ENCODE measurements around the gene ERGIC2. TPM values are rescaled to one million over a fixed set of nuclear protein-coding genes. Genes with fewer than 3 reads are reported as not detected.
"Not testable (repeated sequence)": the region's sequence is repeated elsewhere in the genome, so short reads cannot be mapped to it uniquely, and the experiment has no call there.

The ERGIC2 gene, protein sequence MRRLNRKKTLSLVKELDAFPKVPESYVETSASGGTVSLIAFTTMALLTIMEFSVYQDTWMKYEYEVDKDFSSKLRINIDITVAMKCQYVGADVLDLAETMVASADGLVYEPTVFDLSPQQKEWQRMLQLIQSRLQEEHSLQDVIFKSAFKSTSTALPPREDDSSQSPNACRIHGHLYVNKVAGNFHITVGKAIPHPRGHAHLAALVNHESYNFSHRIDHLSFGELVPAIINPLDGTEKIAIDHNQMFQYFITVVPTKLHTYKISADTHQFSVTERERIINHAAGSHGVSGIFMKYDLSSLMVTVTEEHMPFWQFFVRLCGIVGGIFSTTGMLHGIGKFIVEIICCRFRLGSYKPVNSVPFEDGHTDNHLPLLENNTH
- total RNA-seq (2014; rRNA removed; shearing (Covaris generic); ENCODE audit: low replicate concordance), result 140 and 257 TPM in 2 replicates

DNA sequence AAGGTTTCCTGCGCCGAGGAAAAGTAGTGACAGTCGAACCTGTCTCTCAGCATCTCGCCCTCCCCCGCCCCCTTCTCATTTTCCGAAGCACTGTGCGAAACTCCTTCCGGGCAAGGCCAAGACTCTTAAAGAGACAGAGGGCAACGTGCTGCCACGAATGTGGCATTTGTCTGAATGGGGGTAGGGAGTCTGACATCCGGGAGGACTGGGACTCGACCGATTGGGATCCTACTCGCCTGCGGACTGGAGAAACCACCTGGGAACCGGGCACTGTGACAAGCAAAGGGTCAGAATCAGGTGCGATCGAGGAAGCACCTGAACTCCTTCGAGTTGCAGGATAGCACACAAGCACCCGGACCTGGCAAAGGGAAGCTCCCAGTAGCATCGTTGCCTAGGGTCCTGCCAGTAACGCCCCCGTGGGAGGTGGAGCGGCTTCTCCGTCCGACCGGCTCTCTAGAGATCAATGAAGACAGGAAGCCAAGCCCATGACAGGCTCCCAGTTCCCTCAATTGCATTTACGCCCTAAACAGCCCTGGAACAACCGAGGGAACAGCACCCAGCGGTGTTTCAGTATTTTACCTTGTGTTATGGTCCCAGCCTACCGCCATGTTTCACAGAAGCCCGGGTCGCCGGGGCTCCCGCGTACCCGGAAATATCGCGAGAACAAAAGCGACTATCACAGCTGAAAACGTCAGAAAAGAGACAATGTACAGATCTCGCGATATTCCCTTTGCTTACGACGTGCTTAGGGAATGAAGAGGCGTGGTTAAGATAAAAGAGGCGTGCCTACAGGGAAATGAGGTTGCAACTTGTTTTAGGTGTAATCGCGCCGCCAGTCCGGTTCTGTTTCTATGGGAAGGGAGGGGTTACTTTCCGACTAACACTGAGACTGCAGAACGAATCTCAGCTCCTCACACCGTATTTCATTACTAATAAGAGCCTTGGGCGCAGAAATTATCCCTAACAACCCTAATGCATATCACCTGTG, at the start of gene ERGIC2:
ERGIC2 (minus strand) TSS at position 637 of the 988 bp plus-strand sequence. CDS start 9,539 bp downstream, outside the sequence.
- Histone ChIP-seq H3K36me3 (peaks cover 30% of the 10 kb centered on the region), H3K4me3 (peak within 1 kb of the TSS; percentile 98), H3K27me3 (no peaks in the 10 kb centered on the region), H3K9me3 (peaks cover 10% of the 10 kb centered on the region)
- DNase-seq, result peak; percentile 93

DNA sequence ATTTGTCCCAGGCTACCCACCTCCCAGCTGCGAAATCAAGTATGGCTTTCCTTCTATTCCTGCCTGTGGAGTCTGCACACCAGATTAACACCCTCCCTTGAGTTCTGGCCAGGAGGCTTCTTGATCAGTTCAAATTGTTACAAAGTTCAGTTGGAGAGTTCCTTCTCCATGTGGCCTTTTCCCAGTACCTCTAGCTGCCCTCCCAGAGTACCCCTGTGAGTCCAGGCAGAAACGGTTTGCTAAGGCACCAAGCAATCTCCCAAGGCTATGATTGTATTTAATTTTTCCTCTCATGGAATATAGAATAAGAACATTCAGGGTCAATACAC, 49.7 kb upstream of the ERGIC2 start:
- H3K36me3 ChIP-seq, result no peaks in the 10 kb centered on the region
- no peaks in the 10 kb centered on the region for H3K27me3 ChIP-seq
- no peaks in the 10 kb centered on the region for H3K9me3 ChIP-seq
- no peak overlapping the region for H3K4me3 ChIP-seq
- no peak for DNase-seq

DNA sequence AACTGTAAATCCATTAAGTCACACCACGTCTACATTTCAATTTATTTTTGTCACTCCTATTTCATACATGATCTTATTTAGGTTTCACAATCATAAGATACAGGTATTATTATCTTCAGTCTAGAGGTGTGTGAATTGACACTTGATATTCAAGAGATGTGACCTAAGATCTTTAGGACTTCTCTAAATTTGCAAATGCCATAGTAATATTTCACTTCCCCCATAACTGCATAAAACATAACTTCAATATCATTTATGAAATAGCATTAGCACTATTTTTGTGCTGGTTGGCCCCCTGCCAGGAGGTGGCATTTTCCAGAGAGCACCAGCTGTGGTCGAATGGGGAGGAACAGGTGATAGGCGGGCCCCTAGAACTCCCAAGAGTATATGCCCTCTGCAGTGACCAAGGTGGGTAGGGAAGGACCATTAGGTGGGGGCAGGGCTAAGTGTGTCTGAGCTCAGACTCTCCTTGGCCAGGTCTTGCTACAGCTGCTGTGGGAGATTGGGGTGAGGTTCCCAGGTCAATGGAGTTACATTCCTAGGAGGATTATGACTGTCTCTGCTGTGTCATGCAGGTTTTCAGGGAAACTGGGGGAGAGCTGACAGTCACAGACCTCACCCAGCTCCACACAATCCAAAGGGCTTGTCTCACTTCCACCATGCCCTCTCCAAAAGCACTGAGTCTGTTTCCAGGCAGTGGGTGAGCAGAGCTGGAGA, 49.2 kb upstream of the ERGIC2 start:
- no peak for DNase-seq
- Histone ChIP-seq H3K27me3 (no peaks in the 10 kb centered on the region), H3K4me3 (no peak overlapping the region), H3K36me3 (no peaks in the 10 kb centered on the region), H3K9me3 (no peaks in the 10 kb centered on the region)

DNA sequence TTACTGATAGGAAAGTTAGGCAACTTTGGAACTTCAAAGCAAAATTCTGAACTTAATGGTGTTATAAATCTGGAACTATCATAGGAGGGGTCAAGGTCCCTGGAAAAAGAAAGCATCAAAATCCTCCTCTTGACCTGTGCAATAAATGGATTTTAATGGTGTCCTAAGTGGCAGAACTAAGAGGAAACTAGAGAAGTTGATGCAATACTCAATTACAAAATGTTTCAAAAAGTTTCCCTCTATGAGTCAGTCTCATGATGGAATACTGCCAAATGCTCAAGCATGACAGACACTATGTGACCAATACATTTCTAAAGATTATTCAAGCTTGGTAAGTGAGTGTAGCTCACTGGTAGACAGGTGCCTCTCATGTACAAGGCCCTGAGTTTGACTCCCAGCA, 47.7 kb upstream of the ERGIC2 start:
- Histone ChIP-seq H3K4me3 (no peak overlapping the region), H3K27me3 (no peaks in the 10 kb centered on the region), H3K9me3 (no peaks in the 10 kb centered on the region), H3K36me3 (no peaks in the 10 kb centered on the region)
- DNase-seq, result no peak

DNA sequence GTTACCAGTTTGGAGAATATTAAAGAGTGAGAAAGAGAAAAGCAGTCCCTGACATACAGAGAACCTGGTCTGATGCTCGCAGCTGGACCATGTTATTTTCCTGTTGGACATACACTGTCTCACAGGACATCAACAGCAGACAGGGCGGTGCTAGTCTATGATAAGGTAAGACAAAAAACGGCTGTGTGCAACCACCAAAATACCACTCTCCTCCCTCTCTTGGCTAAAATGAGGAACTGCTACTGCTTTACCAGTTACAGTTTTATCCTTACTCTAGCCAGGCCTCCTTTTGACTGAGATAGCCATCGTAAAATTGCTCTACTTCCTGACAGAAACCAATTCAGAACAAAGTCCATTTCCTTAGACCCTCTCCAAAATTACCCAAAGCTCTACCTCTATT, 47.0 kb upstream of the ERGIC2 start:
- no peak for DNase-seq
- Histone ChIP-seq H3K36me3 (no peaks in the 10 kb centered on the region), H3K4me3 (no peak overlapping the region), H3K9me3 (no peaks in the 10 kb centered on the region; the same call in 1 of the 2 replicates), H3K27me3 (no peaks in the 10 kb centered on the region)

DNA sequence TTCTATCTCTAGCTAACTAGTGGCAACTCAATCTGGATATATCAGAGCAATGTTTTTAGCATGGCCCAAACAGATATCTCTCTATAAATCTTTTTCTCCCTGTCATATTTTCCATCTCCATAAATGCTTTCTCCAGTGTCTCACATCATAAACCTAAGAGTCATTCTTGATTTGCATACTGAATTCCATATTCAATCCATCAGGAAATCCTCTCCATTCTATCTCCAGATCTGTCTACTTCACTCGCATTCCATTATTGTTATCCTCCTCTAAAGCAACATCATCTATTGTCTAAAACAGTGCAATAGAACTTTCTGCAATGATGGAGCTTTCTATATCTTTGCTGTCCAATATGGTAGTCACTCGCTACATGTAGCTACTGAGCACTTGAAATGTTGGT, 45.5 kb upstream of the ERGIC2 start:
- Histone ChIP-seq H3K4me3 (no peak overlapping the region), H3K36me3 (no peaks in the 10 kb centered on the region), H3K9me3 (no peaks in the 10 kb centered on the region; the same call in 1 of the 2 replicates), H3K27me3 (no peaks in the 10 kb centered on the region)
- DNase-seq, result no peak

DNA sequence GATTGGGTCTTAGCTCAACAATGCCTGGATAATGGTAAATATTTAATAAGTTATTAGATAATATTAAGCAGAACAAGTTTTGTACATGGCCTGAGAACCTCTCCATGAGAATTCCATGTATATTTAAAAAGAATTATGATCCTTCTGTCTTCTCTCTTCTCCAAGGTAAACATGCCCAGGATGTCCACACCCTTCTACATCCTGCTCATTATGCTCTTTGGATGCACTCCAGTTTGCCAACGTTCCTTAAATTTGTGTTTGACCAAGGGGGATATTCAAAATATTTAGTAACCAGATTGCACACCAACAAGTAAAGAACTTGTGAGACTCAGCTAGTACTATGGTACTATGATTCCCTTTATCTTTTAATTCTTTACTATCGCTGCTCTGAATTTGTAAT, 44.8 kb upstream of the ERGIC2 start:
- no peak for DNase-seq
- Histone ChIP-seq H3K36me3 (no peaks in the 10 kb centered on the region), H3K27me3 (no peaks in the 10 kb centered on the region), H3K4me3 (no peak overlapping the region), H3K9me3 (no peaks in the 10 kb centered on the region; the same call in 1 of the 2 replicates)

DNA sequence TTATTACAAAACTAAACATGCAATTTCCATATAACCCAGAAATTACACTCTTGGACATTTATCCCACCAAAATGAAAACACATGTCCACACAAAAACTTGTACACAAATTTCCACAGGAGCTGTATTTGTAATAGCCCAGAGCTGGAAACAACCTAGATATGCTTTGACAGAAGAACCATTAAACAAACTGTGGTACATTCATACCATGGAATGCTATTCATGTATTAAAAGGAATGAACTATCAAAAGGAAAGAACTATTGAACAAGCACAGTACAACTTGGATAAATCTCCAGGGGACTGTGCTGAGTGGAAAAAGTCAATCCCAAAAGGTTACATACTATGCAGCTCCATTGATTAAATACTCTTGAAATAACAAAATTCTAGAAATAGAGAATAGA, 35.8 kb upstream of the ERGIC2 start:
- no peak for DNase-seq
- Histone ChIP-seq H3K36me3 (no peaks in the 10 kb centered on the region), H3K27me3 (peaks cover 16% of the 10 kb centered on the region; the same call in 1 of the 2 replicates), H3K9me3 (no peaks in the 10 kb centered on the region), H3K4me3 (no peak overlapping the region)

DNA sequence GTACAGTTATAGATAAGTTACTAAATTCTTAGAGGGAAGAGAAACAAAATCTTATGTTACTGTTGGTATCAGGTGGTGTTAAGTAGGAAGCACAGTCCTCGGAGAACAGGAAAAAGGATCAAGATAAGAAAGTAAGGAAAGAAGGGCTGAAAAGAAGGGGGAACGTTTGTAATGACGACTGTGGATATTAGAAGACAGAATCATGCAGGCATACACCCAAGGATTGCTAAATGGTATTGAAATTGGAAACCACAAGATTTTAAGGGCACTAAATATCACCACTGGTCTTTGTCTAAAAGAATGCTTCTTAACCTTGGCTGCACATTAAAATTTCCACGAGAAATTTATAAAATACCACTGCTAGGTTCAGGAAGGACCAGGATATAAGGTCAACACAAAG, 34.1 kb upstream of the ERGIC2 start:
- H3K27me3 ChIP-seq, result peaks cover 16% of the 10 kb centered on the region; the same call in 1 of the 2 replicates
- DNase-seq, result no peak
- H3K36me3 ChIP-seq, result no peaks in the 10 kb centered on the region
- no peaks in the 10 kb centered on the region for H3K9me3 ChIP-seq
- no peak overlapping the region for H3K4me3 ChIP-seq

DNA sequence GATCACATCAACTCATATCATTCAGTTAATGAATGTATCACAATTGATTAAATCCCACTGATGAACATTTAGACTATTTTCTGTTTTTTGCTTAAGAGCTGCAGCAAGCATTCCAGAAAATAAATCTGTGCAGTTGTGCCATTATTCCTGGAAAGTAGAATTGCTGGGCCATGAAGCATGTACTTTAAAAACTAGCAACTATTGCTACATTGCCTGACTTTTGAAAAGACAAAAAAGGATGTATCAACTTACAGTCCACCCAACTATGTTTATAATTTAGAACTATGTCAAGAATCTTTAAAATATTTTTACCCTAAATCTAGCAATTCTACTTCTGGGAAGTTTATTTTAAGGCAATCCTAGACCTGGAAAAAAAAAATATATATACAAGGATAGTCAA, 33.4 kb upstream of the ERGIC2 start:
- Histone ChIP-seq H3K4me3 (no peak overlapping the region), H3K27me3 (peaks cover 16% of the 10 kb centered on the region; the same call in 1 of the 2 replicates), H3K9me3 (no peaks in the 10 kb centered on the region), H3K36me3 (no peaks in the 10 kb centered on the region)
- no peak for DNase-seq

DNA sequence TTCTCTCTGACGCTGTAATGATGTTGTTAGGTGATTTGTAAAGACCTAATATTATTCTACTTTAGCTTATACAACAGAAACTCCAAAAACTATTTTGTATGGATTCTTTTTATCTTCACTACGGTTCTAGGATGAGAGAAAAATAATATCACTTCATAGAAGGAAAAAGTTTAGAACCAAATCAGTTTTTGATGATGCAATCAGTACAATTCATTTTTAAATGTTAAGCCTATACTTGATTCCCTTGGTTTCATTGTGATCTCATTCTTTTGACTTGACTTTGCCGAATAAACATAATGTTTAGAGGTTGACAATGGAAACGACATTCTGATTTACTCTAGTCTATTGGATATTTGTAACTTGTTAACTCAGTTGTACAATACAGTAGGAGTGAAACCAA, 24.6 kb upstream of the ERGIC2 start:
- no peak for DNase-seq
- H3K27me3 ChIP-seq, result no peaks in the 10 kb centered on the region
- no peak overlapping the region for H3K4me3 ChIP-seq
- no peaks in the 10 kb centered on the region for H3K36me3 ChIP-seq
- no peaks in the 10 kb centered on the region; the same call in 1 of the 2 replicates for H3K9me3 ChIP-seq

DNA sequence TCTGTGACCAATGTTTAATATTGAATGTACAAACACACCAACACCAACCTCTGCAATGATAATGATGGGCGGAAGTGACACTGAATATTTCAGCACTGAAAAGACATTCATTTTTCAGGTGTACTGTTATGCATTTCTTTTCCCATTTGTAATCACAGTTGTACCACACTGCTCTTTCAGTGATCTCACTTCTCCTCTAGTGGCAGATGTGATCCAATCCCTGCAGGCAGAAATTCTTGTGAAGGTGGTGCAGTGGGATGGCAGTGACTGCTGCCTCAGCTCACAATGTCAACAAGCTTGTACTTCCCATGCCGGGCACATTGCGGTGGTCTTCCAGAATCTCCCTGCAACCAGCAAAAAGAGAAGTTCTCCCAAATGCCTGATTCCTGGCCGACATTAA, 23.0 kb upstream of the ERGIC2 start:
- no peak overlapping the region for H3K4me3 ChIP-seq
- DNase-seq, result no peak
- H3K36me3 ChIP-seq, result no peaks in the 10 kb centered on the region
- peaks cover 2% of the 10 kb centered on the region for H3K9me3 ChIP-seq
- no peaks in the 10 kb centered on the region for H3K27me3 ChIP-seq

DNA sequence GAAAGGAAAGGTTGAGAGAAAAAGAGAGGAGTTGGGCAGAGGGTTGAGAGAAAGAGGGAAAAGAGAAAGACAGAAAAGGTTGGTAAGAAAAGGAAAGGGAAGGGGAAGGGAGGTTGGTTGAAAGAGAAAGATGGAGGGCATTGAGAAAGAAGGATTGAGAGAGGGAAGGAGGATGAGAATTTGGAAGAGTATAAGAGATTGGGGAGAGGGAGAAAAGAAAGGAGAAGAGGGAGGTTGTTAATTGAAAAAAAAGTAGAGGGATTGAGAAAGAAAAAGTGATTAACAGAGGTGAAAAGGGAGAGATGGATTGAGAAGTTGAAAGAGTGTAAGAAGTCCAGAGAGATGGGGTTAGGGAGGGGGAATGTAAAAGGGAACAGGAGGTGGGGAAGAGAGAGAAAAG, 21.5 kb upstream of the ERGIC2 start:
- H3K27me3 ChIP-seq, result no peaks in the 10 kb centered on the region
- no peak for DNase-seq
- peaks cover 2% of the 10 kb centered on the region for H3K9me3 ChIP-seq
- H3K4me3 ChIP-seq, result no peak overlapping the region
- H3K36me3 ChIP-seq, result no peaks in the 10 kb centered on the region

DNA sequence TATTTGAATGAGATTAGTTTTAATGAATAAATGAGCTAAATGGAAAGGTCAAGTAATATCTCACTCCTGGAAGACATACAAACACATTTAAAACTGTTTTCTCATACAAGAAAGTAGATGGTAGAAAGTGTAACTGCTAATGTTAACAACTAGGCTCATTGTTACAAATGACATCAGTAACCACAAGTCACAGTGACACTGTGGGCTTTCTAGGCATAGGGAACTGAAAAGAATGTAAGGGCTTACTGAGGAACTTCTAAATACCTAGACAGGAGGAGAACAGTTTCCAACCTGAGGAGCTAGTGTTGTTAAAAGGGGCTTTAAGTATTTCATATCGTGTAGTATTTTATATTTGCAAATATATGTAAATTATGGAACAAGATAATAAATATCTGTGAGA, 17.5 kb upstream of the ERGIC2 start:
- Histone ChIP-seq H3K4me3 (no peak overlapping the region), H3K27me3 (no peaks in the 10 kb centered on the region), H3K9me3 (peaks cover 2% of the 10 kb centered on the region; the same call in 1 of the 2 replicates), H3K36me3 (no peaks in the 10 kb centered on the region)
- no peak for DNase-seq

DNA sequence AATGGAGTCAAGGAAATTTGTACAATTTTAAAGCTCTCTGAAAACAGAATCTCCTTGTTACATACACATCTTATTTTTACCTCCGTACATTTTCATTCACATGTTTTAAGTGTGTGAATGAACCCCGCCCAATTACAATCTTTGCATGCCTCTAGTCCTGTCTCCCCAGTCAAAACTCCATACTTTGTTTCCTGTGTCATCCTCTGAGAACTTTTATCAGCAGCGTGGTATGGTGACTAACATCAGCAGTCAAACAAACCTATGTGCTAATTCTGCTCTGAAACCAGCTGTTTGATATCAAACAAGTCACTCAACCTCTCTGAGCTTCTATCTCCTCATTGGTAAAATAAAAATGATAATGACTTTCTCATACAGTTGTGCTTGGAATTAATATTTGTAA, 15.8 kb upstream of the ERGIC2 start:
- no peaks in the 10 kb centered on the region for H3K27me3 ChIP-seq
- H3K36me3 ChIP-seq, result no peaks in the 10 kb centered on the region
- peaks cover 2% of the 10 kb centered on the region; the same call in 1 of the 2 replicates for H3K9me3 ChIP-seq
- DNase-seq, result no peak
- H3K4me3 ChIP-seq, result no peak overlapping the region

DNA sequence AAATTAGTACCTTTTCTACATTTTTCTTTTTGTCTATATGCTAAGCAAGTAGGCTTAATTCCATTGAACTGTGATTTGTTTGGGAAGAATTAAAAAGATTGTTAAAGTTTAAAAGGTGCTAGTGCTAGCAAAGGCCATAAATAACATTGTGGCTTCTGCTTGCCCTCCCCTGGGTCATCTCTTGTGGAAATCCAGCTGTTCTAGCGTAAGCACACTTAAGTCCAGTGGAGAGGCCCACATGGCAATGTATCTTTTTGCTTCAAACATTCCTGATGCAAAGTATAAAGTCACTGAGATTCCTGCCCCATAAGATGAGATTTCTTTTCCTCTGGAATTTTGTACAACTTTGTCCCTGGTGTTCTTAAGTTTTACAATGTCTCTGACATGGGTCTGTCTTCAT, 14.4 kb upstream of the ERGIC2 start:
- Histone ChIP-seq H3K36me3 (no peaks in the 10 kb centered on the region), H3K9me3 (peaks cover 2% of the 10 kb centered on the region; the same call in 1 of the 2 replicates), H3K27me3 (no peaks in the 10 kb centered on the region), H3K4me3 (no peak overlapping the region)
- DNase-seq, result no peak

DNA sequence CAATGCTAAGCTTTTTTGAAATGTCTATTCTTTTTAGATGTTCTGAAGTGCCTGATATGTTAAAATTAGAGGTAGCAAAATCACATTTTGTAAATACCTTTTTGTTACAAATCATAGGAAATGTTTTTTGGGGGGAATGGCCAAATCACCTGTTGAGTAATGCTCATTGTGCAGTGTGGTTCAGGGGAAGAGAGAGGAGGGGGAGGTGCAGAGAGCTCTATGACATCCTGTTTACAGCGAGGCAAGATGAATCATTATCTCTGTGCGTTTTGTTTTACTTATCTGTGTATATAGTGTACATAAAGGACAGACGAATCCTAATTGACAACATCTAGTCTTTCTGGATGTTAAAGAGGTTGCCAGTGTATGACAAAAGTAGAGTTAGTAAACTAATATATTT, 9.4 kb upstream of the ERGIC2 start:
- H3K4me3 ChIP-seq, DNase-seq, H3K27me3 ChIP-seq, H3K36me3 ChIP-seq, H3K9me3 ChIP-seq: not testable (repeated sequence)

Data from MG63 (cell line).